Fibroblast of skin of abdomen (primary cell): Measurements from ENCODE around the gene GJC1.
"Not testable (repeated sequence)": the region's sequence is repeated elsewhere in the genome, so short reads cannot be mapped to it uniquely, and the experiment has no call there.

Experiments used
- DNase-seq: peaks from one replicate; pipeline ENCODE4 v3.0.0-alpha.2; 2013

The GJC1 gene

GRCh38 chr17:44844390-44844830, 14.3 kb upstream of the GJC1 start:
- DNase-seq, result peak; percentile 41

GRCh38 chr17:44842748-44843147, 12.7 kb upstream of the GJC1 start:
- no peak for DNase-seq

- no peak for DNase-seq
These were observed 10.8 kb upstream of the GJC1 start for GRCh38 chr17:44840936-44841335.

- no peak for DNase-seq
These were observed 10.2 kb upstream of the GJC1 start for GRCh38 chr17:44840274-44840673.

- DNase-seq, result no peak
These were observed 7.1 kb upstream of the GJC1 start for GRCh38 chr17:44837196-44837595.

- peak; percentile 15 for DNase-seq
These were observed 2.7 kb upstream of the GJC1 start for GRCh38 chr17:44832805-44833204.

GRCh38 chr17:44831371-44831770, 1.3 kb upstream of the GJC1 start:
- no peak for DNase-seq

- DNase-seq, result peak; percentile 24
These were observed 537 bp upstream of the GJC1 start for GRCh38 chr17:44830359-44831288.

- DNase-seq, result no peak
These were observed 1.1 kb downstream of the GJC1 start for GRCh38 chr17:44828919-44829522.

GRCh38 chr17:44827863-44828262, 2.2 kb downstream of the GJC1 start:
- peak; percentile 29 for DNase-seq

- no peak for DNase-seq
These were observed 3.8 kb downstream of the GJC1 start for GRCh38 chr17:44826123-44826790.

- not testable (repeated sequence) for DNase-seq
These were observed 4.9 kb downstream of the GJC1 start for GRCh38 chr17:44825236-44825635.

GRCh38 chr17:44820631-44821212, 9.4 kb downstream of the GJC1 start:
- DNase-seq, result peak; percentile 95

- DNase-seq, result not testable (repeated sequence)
These were observed 11.6 kb downstream of the GJC1 start for GRCh38 chr17:44818508-44818907.

- DNase-seq, result no peak
These were observed 17.8 kb downstream of the GJC1 start for GRCh38 chr17:44812263-44812662.

GRCh38 chr17:44808656-44809388, 21.3 kb downstream of the GJC1 start:
- DNase-seq, result not testable (repeated sequence)

GRCh38 chr17:44808156-44808555, 21.9 kb downstream of the GJC1 start:
- DNase-seq, result no peak

GRCh38 chr17:44807817-44808155, 22.3 kb downstream of the GJC1 start:
- DNase-seq, result peak; percentile 61

- DNase-seq, result no peak
These were observed 22.8 kb downstream of the GJC1 start for GRCh38 chr17:44807093-44807816.

- no peak for DNase-seq
These were observed 25.6 kb downstream of the GJC1 start for GRCh38 chr17:44804302-44805089.

- DNase-seq, result no peak
These were observed 28.2 kb downstream of the GJC1 start for GRCh38 chr17:44801880-44802279.
